Keratinocyte (primary cell): ENCODE measurements around the gene RBM18. TPM values are rescaled to one million over a fixed set of nuclear protein-coding genes. Genes with fewer than 3 reads are reported as not detected.

ENCODE experiments used
- DNase-seq: peaks from one replicate; pipeline ENCODE4 v3.0.0-alpha.2; 2011; ENCODE audit warnings: low read depth, missing footprints, low spot score
- FAIRE-seq: peaks from 2 replicates; lab custom pipeline; 2011; peaks lifted over from hg19 to GRCh38; lab: Jason Lieb, UNC
- H2AFZ ChIP-seq: 2 replicates; pipeline ENCODE4 v1.6.0; 2012; ENCODE audit warnings: low read length, control low read depth, inconsistent platforms; ENCODE audit not compliant: control insufficient read depth
- H3K27ac ChIP-seq: 2 replicates; pipeline ENCODE4 v1.5.1; 2011; ENCODE audit warnings: low read length; ENCODE audit not compliant: control insufficient read depth, insufficient read depth
- H3K27me3 ChIP-seq: 3 replicates; pipeline ENCODE4 v1.6.0; 2011; ENCODE audit warnings: low read length; ENCODE audit not compliant: control insufficient read depth, insufficient read depth; ENCODE audit errors: extremely low read depth
- H3K36me3 ChIP-seq, 2 experiments: 2 replicates in 1 of 2; 3 replicates in 1 of 2; pipeline ENCODE4 v1.5.1; 2011; ENCODE audit warnings: low read length in 2 of 2, mild to moderate bottlenecking in 1 of 2; ENCODE audit not compliant: control insufficient read depth in 2 of 2, insufficient read depth in 2 of 2; ENCODE audit errors: extremely low read depth in 1 of 2
- H3K4me1 ChIP-seq: 3 replicates; pipeline ENCODE4 v1.5.1; 2011; ENCODE audit warnings: low read length; ENCODE audit not compliant: control insufficient read depth, insufficient read depth; ENCODE audit errors: extremely low read depth
- H3K4me2 ChIP-seq: 3 replicates; pipeline ENCODE4 v1.6.0; 2011; ENCODE audit warnings: low read depth, low read length; ENCODE audit not compliant: control insufficient read depth, insufficient read depth; ENCODE audit errors: extremely low read depth
- H3K4me3 ChIP-seq, 3 experiments: fragments of 200-600 bp in 1 of 3; sonication (generic) in 1 of 3; 2 replicates in 2 of 3; 3 replicates in 1 of 3; pipeline ENCODE4 v1.5.1; 2011 to 2016; ENCODE audit warnings: low read length in 3 of 3, mild to moderate bottlenecking in 3 of 3, control low read depth in 2 of 3, inconsistent platforms in 1 of 3, low read depth in 1 of 3, mixed read lengths in 1 of 3, mixed run types in 1 of 3, moderate library complexity in 1 of 3; ENCODE audit not compliant: control insufficient read depth in 2 of 3, insufficient read depth in 2 of 3; ENCODE audit errors: extremely low read depth in 1 of 3
- H3K79me2 ChIP-seq: 2 replicates; pipeline ENCODE4 v1.6.0; 2012; ENCODE audit warnings: low read length; ENCODE audit not compliant: control insufficient read depth, insufficient read depth
- H3K9ac ChIP-seq: 3 replicates; pipeline ENCODE4 v1.6.0; 2011; ENCODE audit warnings: low read length; ENCODE audit not compliant: control insufficient read depth, insufficient read depth; ENCODE audit errors: extremely low read depth
- H3K9me1 ChIP-seq: 3 replicates; pipeline ENCODE4 v1.6.0; 2011; ENCODE audit warnings: low read length; ENCODE audit not compliant: control insufficient read depth, insufficient read depth; ENCODE audit errors: extremely low read depth
- H3K9me3 ChIP-seq: 2 replicates; pipeline ENCODE4 v1.5.1; 2012; ENCODE audit warnings: low read depth, low read length; ENCODE audit not compliant: control insufficient read depth
- H4K20me1 ChIP-seq: 3 replicates; pipeline ENCODE4 v1.6.0; 2011; ENCODE audit warnings: low read length; ENCODE audit not compliant: control insufficient read depth, insufficient read depth; ENCODE audit errors: extremely low read depth
- EZH2 ChIP-seq: IDR thresholded peaks from one replicate; pipeline ENCODE4 v1.6.1; 2012; ENCODE audit warnings: inconsistent platforms, mild to moderate bottlenecking, low read length, moderate library complexity
- dilution Hi-C: fragments of 300-500 bp; cut with MboI; formaldehyde crosslinking; loops from one replicate; pipeline ENCODE4 v1.7.0; 2020; ENCODE audit warnings: low sequenced_read_pairs; ENCODE audit not compliant: extremely low pct_ligation_motif_present
- polyA plus RNA-seq, 5 experiments: library from polyadenylated mRNA; depleted of rRNA in 3 of 5; stranded (reverse) in 3 of 5; stranded (forward) in 1 of 5; unstranded in 1 of 5; fragments of >200 nt; gene quantifications; 1 replicate in 1 of 5; 2 replicates in 3 of 5; 3 replicates in 1 of 5; pipeline versions ENCODE4 v1.2.1 to v1.2.3, GENCODE V29; 2011 to 2012; ENCODE audit warnings: missing spikeins in 2 of 5, low read depth in 1 of 5, low replicate concordance in 1 of 5
- TF ChIP-seq, protein P1 (sequence below), 3 experiments: IDR thresholded peaks in 1 of 3; conservative IDR thresholded peaks in 1 of 3; optimal IDR thresholded peaks in 1 of 3; 2 replicates in 2 of 3; 3 replicates in 1 of 3; pipeline versions ENCODE3 to v1.5.1; 2011; ENCODE audit warnings: low read length in 3 of 3, mild to moderate bottlenecking in 3 of 3, moderate library complexity in 2 of 3, control low read depth in 1 of 3, inconsistent platforms in 1 of 3; ENCODE audit not compliant: insufficient read depth in 2 of 3; ENCODE audit errors: extremely low read depth in 1 of 3

Gene RBM18
- polyA plus RNA-seq, 1 donor (not counting 4 experiments of a cell fraction or from before 2014, with no cell fraction given), result 43.4 TPM

DNA sequence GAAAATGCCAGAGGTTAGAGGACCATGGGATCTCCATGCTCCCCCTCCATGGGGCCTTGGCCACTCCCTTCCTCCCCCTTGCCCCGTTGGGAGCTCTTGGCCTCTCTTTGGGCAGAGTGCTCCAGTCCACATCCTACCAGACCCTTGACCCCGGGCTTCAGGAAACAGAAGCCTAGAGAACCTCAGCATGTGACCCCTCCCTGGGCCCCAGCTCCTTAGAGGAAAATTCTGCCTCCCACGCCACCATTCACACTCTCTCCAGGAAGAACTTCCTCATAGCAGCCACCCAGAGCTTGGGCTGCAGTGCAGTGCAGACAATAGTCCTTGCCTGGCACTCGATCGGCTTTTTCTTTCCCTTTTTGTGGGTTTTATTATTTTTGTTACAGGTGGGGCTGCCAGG is 41.8 kb downstream of the RBM18 start:
- Histone ChIP-seq H3K4me3 (no peak overlapping the region), H3K9me3 (no peaks in the 10 kb centered on the region), H3K27me3 (peaks cover 100% of the 10 kb centered on the region), H3K27ac (no peak overlapping the region), H2AFZ (no peak overlapping the region), H3K79me2 (no peaks in the 10 kb centered on the region), H3K4me2 (no peak overlapping the region), H3K4me1 (peaks cover 13% of the 10 kb centered on the region), H3K9ac (no peak overlapping the region), H3K36me3 (no peaks in the 10 kb centered on the region), H4K20me1 (peaks cover 6% of the 10 kb centered on the region), H3K9me1 (no peaks in the 10 kb centered on the region)
- no peak for TF ChIP-seq EZH2
- TF ChIP-seq, protein P1, sequence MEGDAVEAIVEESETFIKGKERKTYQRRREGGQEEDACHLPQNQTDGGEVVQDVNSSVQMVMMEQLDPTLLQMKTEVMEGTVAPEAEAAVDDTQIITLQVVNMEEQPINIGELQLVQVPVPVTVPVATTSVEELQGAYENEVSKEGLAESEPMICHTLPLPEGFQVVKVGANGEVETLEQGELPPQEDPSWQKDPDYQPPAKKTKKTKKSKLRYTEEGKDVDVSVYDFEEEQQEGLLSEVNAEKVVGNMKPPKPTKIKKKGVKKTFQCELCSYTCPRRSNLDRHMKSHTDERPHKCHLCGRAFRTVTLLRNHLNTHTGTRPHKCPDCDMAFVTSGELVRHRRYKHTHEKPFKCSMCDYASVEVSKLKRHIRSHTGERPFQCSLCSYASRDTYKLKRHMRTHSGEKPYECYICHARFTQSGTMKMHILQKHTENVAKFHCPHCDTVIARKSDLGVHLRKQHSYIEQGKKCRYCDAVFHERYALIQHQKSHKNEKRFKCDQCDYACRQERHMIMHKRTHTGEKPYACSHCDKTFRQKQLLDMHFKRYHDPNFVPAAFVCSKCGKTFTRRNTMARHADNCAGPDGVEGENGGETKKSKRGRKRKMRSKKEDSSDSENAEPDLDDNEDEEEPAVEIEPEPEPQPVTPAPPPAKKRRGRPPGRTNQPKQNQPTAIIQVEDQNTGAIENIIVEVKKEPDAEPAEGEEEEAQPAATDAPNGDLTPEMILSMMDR (optimal IDR thresholded peaks at IDR 0.05 in 1 of 3, IDR thresholded peaks at IDR 0.05 in 1 of 3, conservative IDR thresholded peaks at IDR 0.05 in 1 of 3; ENCODE audit: extremely low read depth in 1 of 3, insufficient read depth in 2 of 3, low read length in 3 of 3), result no peak
- dilution Hi-C loops, result no loop called here
- DNase-seq (no peak), FAIRE-seq (no peak)

DNA sequence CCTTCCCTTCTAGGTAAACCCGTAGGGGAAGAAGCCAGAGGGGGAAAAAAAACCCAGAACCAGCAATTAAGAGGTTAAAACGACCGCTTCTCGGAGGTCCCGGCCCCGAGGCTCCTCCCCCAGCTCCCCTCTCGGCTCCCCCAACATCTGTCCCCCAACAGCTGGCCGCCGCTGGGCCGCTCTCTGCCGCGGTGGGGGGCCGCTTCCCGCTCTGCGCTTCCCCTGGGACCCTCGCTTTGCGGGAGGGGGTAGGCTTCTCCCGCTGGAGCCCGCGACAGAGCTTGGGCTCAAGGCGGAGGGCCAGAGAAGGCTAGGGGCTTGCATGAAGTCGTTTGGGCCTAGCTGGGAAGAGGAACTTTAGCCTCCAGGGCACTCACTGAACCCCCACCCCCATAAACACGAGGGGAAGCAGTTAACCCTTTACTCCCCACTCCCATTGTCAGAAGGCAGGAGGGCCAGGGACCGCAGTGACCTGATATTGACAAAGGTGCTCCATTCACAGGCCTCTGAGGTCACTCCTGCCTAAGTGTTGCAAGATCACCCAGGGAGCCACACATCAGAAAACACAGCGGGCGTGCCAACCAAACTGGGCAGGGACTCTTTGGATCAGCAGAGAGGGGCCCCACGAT is 43.3 kb downstream of the RBM18 start:
- dilution Hi-C loops, result no loop called here
- Histone ChIP-seq H3K27me3 (peaks cover 100% of the 10 kb centered on the region), H3K4me1 (peaks cover 7% of the 10 kb centered on the region), H3K4me2 (no peak overlapping the region), H2AFZ (no peak overlapping the region), H3K9me3 (no peaks in the 10 kb centered on the region), H3K9ac (no peak overlapping the region), H3K36me3 (no peaks in the 10 kb centered on the region), H3K4me3 (no peak overlapping the region), H3K9me1 (no peaks in the 10 kb centered on the region), H4K20me1 (peaks cover 6% of the 10 kb centered on the region), H3K79me2 (no peaks in the 10 kb centered on the region), H3K27ac (no peak overlapping the region)
- no peak for FAIRE-seq
- no peak for DNase-seq
- no peak for TF ChIP-seq EZH2
- TF ChIP-seq, protein P1 (optimal IDR thresholded peaks at IDR 0.05 in 1 of 3, IDR thresholded peaks at IDR 0.05 in 1 of 3, conservative IDR thresholded peaks at IDR 0.05 in 1 of 3; ENCODE audit: extremely low read depth in 1 of 3, insufficient read depth in 2 of 3, low read length in 3 of 3), result no peak
